Heart left ventricle (tissue), 13 donors: Measurements from ENCODE around the gene AFDN.

Experiments
- CTCF ChIP-seq, 12 donors: fragments of 200-600 bp; sonication (generic) in 4 of 12; IDR thresholded peaks; one replicate each; pipeline versions ENCODE4 v1.5.0 to v1.8.0; 2018 to 2022; ENCODE audit warnings: antibody characterized with exemption in 12 of 12, mild to moderate bottlenecking in 5 of 12
- POLR2A ChIP-seq, 2 donors: fragments of 450-650 bp; IDR thresholded peaks; one replicate each; pipeline ENCODE4 v1.6.1; 2017; ENCODE audit warnings: antibody characterized with exemption in 2 of 2, mild to moderate bottlenecking in 2 of 2, moderate library complexity in 2 of 2
- donor health status: ischemic (EF 13 %, LVEDD 7.1; RV severe dilation, severe dysfunction).
- donor health status: DM: no; HTN: yes; CAD: no.
- donor health status: DM: no; HTN: no; CAD: no.
- donor health status: ischemic (EF 25% LVEDD 6.9; RV normal size, moderate dysfunction).
- donor health status: ischemic (EF 25% LVEDD 5.7; RV mildly dilated, moderate dysfunction).
- donor health status: ischemic (EF 35%, LVEDD 5.7; RV mildly dilated, moderate dysfunction).
- donor health status: nonischemic (EF 11% LVEDD 7.7; RV severe dilation, severe dysfunction).
- donor health status: DM: yes; HTN: yes; CAD: no.
- donor health status: PGD.
- donor health status: ischemic (EF 29% LVEDD 5.4; RV normal size, mild dysfunction).
- donor health status: nonischemic (EF 23%, LVEDD 6.1; RV moderate dilation, normal function).

- no peak for TF ChIP-seq CTCF (IDR thresholded peaks at IDR 0.05)
- no peak for TF ChIP-seq POLR2A (IDR thresholded peaks at IDR 0.05)
These were observed 110.6 kb downstream of the AFDN start for GRCh38 chr6:167937301-167937700.
